Parathyroid adenoma (tissue), 2 donors: ENCODE measurements around the gene OPCML.

ENCODE experiments used
- H2AFZ ChIP-seq: fragments of 300-600 bp; sonication (generic); one replicate; pipeline ENCODE4 v1.7.0; 2017; ENCODE audit warnings: antibody characterized with exemption, mild to moderate bottlenecking
- H3K27ac ChIP-seq: fragments of 300-600 bp; sonication (generic); one replicate; pipeline ENCODE4 v1.7.0; 2017
- H3K27me3 ChIP-seq: fragments of 300-600 bp; sonication (generic); one replicate; pipeline ENCODE4 v1.7.0; 2017; ENCODE audit warnings: low read length; ENCODE audit not compliant: control insufficient read depth, insufficient read depth
- H3K36me3 ChIP-seq: fragments of 300-600 bp; sonication (generic); one replicate; pipeline ENCODE4 v1.7.0; 2017; ENCODE audit warnings: low read length; ENCODE audit not compliant: control insufficient read depth, insufficient read depth
- H3K4me1 ChIP-seq: fragments of 300-600 bp; sonication (generic); one replicate; pipeline ENCODE4 v1.7.0; 2017; ENCODE audit warnings: control low read depth
- H3K4me2 ChIP-seq: fragments of 300-600 bp; sonication (generic); one replicate; pipeline ENCODE4 v1.7.0; 2017; ENCODE audit warnings: low read length
- H3K4me3 ChIP-seq: fragments of 300-600 bp; sonication (generic); one replicate; pipeline ENCODE4 v1.7.0; 2017; ENCODE audit warnings: low read depth, low read length
- H3K79me2 ChIP-seq: fragments of 300-600 bp; sonication (generic); one replicate; pipeline ENCODE4 v1.7.0; 2017; ENCODE audit warnings: control low read depth
- H3K9ac ChIP-seq: fragments of 300-600 bp; sonication (generic); one replicate; pipeline ENCODE4 v1.7.0; 2017; ENCODE audit warnings: mild to moderate bottlenecking
- H3K9me3 ChIP-seq: fragments of 300-600 bp; sonication (generic); one replicate; pipeline ENCODE4 v1.7.0; 2017; ENCODE audit warnings: low read length; ENCODE audit not compliant: control insufficient read depth
- TF ChIP-seq, protein P1 (sequence below): fragments of 300-600 bp; sonication (generic); IDR thresholded peaks from one replicate; pipeline ENCODE4 v1.7.0; 2017; ENCODE audit warnings: antibody characterized with exemption, mild to moderate bottlenecking
- donor health status: primary hyperparathyroidism.

OPCML gene

DNA sequence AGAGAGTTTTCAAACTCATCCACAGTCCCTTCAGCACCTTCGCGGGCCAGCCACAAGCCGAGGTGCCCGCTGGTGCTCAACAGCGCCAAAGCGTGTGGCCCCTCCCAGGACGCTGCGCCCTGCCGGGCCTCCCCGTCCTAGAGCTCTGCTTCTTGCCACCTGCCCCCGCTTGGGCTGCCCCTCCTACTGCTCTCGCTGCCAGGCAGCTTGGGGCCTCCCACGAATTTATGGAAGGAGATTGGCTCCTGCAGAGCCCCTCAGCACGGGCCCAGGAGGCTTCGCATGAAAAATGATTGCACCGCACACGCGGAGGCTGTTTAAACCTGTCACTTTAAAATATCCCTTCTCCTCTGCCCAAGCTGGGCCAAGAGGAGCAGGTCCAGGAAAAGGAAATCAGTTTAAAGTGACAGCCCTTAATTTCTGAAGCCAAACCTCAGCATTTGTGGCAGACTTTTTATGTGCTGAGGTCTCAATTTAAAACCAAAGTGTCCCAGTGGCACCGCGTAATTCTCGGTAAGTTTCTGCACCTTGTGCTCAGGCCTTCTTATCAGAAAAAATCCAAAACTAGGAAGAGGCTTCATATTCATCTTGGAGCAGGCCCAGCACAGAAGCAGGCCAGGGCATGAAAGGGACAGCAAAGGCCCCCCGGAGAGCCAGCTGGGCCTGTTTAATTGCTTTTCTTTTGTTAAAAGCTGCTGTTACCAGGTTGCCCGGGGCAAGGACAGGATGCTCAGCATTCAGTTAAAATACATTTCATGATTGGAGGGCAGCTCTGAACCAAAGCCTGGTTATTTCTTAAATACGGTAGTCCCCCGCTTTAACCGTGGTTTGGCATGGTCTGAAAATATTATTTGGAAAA lies 303.6 kb downstream of the OPCML start:
- no peak overlapping the region for H3K27ac ChIP-seq
- H3K4me3 ChIP-seq: no peak overlapping the region
- TF ChIP-seq, protein P1, sequence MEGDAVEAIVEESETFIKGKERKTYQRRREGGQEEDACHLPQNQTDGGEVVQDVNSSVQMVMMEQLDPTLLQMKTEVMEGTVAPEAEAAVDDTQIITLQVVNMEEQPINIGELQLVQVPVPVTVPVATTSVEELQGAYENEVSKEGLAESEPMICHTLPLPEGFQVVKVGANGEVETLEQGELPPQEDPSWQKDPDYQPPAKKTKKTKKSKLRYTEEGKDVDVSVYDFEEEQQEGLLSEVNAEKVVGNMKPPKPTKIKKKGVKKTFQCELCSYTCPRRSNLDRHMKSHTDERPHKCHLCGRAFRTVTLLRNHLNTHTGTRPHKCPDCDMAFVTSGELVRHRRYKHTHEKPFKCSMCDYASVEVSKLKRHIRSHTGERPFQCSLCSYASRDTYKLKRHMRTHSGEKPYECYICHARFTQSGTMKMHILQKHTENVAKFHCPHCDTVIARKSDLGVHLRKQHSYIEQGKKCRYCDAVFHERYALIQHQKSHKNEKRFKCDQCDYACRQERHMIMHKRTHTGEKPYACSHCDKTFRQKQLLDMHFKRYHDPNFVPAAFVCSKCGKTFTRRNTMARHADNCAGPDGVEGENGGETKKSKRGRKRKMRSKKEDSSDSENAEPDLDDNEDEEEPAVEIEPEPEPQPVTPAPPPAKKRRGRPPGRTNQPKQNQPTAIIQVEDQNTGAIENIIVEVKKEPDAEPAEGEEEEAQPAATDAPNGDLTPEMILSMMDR: no peak
- H3K36me3 ChIP-seq: no peaks in the 10 kb centered on the region
- no peak overlapping the region for H2AFZ ChIP-seq
- H3K27me3 ChIP-seq: no peaks in the 10 kb centered on the region
- H3K4me1 ChIP-seq: no peaks in the 10 kb centered on the region
- H3K9ac ChIP-seq: no peak overlapping the region
- no peaks in the 10 kb centered on the region for H3K79me2 ChIP-seq
- no peaks in the 10 kb centered on the region for H3K9me3 ChIP-seq
- H3K4me2 ChIP-seq: no peak overlapping the region

DNA sequence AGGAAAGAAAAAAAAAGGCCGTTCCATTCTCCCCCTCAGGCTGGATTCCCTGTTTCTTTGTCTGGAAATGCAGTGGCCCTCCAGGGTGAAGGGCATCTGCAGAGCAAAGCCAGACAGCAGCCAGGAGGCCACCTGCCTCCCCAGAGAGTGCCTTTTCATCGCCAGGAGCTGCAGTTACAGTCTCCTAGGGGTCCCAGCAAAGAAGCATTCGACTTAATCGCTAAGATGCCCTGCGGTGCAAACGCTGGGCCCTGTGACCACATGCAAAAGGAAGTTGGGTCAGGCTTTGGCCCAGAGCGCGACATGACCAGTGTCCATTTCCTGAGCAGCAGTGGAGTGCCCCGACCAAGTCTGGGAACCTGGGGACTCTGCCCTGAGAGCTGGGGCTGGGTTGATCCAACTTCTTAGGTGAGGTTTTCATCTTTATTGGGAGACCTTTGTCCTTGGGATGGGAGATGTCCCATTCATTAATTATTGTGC lies 304.6 kb downstream of the OPCML start:
- Histone ChIP-seq H3K36me3 (no peaks in the 10 kb centered on the region), H3K4me3 (no peak overlapping the region), H2AFZ (no peak overlapping the region), H3K27me3 (no peaks in the 10 kb centered on the region), H3K9me3 (no peaks in the 10 kb centered on the region), H3K9ac (no peak overlapping the region), H3K4me1 (no peaks in the 10 kb centered on the region), H3K79me2 (no peaks in the 10 kb centered on the region), H3K27ac (no peak overlapping the region), H3K4me2 (no peak overlapping the region)
- TF ChIP-seq, protein P1: no peak

DNA sequence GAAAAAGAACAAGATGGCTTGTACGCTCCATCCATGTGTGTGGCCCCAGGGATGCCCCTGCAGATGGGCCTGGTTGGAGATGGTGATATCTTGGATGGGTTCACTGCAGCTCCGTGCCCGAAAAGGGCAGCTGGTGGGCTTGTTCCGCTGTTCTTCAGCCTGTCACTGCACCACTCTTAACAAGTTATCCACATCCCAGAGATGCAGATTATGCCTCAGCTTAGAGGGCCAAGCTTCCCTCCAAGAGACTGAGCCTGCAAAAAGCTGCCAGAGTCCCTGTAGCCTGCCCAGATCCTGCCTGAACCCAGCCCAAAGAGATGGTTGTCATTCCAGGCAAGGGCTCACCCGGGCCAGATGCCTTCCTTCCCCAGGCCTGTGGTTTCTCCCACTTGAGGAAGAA lies 308.0 kb downstream of the OPCML start:
- H3K4me3 ChIP-seq: no peak overlapping the region
- TF ChIP-seq, protein P1: no peak
- H3K4me2 ChIP-seq: no peak overlapping the region
- no peak overlapping the region for H2AFZ ChIP-seq
- no peaks in the 10 kb centered on the region for H3K4me1 ChIP-seq
- no peaks in the 10 kb centered on the region for H3K27me3 ChIP-seq
- H3K79me2 ChIP-seq: no peaks in the 10 kb centered on the region
- H3K27ac ChIP-seq: no peak overlapping the region
- H3K9me3 ChIP-seq: no peaks in the 10 kb centered on the region
- H3K9ac ChIP-seq: no peak overlapping the region
- H3K36me3 ChIP-seq: no peaks in the 10 kb centered on the region

DNA sequence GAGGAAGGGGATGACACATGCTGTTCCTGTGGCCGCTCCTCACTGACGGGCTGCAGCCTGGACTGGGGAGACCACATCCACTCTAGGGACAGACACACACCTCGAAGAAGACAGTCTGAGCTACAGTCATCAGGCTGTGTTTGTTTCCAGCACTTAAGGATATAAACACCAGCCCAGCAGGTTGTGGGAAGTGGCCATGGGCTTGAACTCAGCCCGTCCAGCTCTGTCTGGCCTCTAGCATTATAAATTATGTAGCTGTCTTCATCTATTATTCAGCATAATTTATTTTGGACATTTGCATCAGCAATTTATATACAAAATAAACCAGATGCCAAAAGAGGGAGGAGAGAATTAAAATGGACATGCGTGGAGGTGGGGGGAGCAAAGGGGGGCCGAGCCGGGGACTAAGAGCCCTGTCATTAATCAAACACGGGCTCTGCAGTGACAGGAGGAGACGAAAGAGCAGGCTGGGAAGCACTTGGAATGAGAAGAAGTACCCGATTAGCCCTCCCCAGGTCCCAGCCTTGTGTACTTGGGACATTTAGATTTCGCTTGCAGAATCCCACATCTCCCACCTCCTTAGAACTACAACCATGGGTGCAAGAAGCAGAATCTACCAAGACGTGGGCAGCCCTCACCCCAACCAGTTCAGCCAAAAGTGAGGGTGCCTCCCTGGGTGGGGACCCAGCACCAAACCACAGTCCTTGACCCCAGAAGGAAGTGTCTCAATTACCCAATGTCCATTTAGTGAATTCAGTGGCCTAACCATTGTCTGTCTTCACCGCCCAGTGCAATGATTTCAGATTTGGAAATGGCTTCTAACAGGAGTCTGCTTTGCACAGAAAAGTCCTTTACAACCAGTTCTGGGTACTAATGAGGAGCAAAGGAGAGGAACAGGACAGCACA lies 309.6 kb downstream of the OPCML start:
- Histone ChIP-seq H3K9me3 (no peaks in the 10 kb centered on the region), H3K36me3 (no peaks in the 10 kb centered on the region), H2AFZ (no peak overlapping the region), H3K27ac (no peak overlapping the region), H3K4me3 (no peak overlapping the region), H3K27me3 (no peaks in the 10 kb centered on the region), H3K9ac (no peak overlapping the region), H3K4me2 (no peak overlapping the region), H3K79me2 (no peaks in the 10 kb centered on the region), H3K4me1 (no peaks in the 10 kb centered on the region)
- TF ChIP-seq, protein P1: no peak
